SKM-1 treated with dmso at 0.1 percent for 144 hours (cell line): ENCODE results near the gene GTF2B.
"Not testable (repeated sequence)": the region's sequence is repeated elsewhere in the genome, so short reads cannot be mapped to it uniquely, and the experiment has no call there.

Source experiments
- DNase-seq: peaks from one replicate; lab custom pipeline; 2025; ENCODE audit not compliant: unreplicated experiment; lab: John Stamatoyannopoulos, UW

The GTF2B gene

DNA sequence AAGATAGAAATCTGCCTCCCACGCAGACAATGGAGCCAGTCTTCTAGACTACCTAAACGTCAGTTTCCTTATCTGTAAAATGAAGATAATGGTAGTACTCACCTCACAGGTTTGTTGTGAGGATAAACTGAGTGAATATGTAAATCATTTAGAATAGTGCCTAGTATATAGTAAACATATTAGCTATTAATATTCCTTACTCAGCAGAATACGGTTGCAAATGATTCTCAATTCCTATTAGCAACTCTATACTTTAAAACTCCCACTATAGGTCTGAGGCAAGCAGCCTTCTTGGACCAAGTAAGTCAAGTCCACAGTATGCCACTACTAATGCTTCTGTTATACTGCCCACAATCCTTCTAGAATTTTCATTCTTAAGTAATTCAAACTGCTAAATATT is 5.4 kb downstream of the GTF2B start:
- DNase-seq = no peak

DNA sequence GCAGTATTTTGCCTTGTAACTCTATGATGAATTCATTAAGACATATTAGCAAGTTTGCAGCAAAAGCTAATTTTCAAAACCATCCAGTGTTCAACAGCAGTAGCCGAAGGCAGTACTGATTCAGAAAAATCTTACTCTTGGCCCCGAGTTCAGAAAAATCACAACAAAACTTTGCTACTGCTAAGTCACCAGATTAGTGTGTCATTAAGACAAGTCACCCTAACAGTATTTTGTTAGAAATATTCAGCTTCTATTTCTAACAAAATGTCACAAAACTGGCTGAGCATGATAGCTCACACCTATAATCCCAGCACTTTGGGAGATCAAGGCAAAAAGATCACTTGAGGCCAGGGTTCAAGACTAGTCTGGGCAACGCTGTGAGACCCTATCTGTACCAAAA is 8.2 kb downstream of the GTF2B start:
- DNase-seq = no peak

DNA sequence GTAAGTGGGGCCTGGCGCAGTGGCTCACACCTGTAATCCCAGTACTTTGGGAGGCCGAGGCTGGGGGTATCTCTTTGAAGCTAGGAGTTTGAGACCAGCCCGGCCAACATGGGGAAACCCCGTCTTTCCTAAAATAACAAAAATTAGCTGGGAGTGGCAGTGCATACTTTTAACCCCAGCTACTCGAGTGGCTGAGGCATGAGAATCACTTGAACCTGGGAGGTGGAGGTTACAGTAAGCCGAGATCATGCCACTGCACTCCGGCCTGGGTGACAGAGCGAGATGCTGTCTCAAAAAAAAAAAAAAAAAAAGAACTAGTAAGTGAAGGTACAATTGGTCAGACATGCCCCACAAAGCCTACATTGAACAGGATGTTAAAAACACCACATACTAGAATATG is 10.7 kb downstream of the GTF2B start:
- not testable (repeated sequence) for DNase-seq

DNA sequence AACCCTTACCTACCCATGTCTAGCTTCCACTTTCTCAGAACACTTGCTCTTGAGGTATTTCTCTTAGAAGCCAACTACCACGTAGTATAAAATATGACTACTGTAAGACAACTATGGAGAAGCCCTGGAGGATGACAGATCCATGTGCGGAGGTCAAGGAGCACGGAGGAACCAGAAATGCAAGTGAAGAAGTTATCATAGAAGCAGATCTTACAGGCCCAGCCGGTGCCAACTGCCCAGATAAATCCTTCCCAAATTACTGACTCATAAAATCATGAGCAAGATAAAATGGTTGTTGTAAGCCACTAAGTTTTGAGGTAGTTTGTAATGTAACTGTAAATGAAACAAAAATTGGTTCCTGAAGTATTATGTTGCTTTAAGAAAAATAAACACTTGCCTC is 12.6 kb downstream of the GTF2B start:
- no peak for DNase-seq

DNA sequence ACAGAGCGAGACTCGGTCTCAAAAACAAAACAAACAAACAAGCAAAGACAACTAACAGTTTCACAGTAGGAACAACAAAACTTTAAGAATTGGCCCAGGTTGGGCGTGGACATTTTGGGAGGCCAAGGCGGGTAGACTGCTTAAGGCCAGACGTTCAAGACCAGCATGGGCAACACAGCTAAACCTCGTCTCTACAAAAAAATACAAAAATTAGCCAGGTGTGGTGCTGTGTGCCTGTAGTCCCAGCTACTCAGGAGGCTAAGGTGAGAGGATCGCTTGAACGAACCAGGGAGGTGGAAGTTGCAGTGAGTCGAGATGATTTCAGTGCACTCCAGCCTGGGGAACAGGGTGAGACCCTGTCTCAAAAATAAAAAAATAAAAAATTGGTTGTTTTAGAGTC is 13.5 kb downstream of the GTF2B start:
- no peak for DNase-seq

DNA sequence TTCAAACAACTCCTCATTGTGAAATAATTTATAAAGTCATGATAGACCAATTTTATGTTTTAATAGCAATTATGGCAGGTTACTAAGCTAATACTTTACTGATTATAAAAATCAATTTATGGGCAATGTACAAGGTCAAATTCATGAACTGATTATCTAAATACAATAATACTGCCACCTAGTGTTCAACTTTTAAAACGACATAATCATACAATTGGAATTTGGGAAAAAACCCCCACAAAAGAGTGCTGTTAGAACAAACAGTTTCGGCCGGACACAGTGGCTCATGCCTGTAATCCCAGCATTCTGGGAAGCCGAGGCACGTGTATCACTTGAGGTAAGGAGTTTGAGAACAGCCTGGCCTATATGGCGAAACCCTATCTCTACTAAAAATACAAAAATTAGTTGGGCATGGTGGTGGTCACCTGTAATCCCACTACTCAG is 14.0 kb downstream of the GTF2B start:
- DNase-seq = no peak

DNA sequence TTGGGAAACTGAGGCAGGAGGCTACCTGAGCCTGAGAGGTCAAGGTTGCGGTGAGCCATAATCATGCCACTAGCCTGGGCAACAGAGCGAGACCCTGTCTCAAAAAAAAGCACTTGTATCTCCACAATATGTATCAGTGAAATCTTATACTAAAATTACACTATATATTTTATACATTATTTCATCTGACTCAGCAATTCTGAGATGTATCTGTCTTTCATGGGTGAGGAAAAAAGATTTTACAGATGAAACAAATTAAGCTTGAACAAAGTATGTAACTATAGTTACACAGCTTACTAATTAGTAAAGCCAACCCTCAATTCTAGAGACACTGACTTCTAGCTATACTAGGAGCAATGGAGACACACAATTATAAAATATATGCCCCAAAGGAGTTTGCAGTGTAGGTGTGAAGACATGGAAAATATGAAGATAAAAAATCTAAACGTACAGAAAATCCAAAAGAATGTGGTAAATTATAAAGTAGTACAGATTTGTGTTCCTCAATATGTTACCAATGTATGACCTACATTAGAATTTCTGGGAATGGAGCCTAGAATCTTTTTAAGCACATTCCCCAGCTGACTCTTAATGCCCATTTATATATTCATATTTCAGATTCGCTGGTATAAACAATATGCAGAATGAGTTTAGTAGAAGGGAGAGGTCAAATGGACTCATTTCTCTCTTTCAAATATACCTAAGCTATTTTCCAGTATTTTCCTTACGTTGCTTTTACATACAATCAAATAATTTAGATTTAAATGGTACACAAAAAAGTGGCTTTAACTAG is 14.6 kb downstream of the GTF2B start:
- no peak for DNase-seq

DNA sequence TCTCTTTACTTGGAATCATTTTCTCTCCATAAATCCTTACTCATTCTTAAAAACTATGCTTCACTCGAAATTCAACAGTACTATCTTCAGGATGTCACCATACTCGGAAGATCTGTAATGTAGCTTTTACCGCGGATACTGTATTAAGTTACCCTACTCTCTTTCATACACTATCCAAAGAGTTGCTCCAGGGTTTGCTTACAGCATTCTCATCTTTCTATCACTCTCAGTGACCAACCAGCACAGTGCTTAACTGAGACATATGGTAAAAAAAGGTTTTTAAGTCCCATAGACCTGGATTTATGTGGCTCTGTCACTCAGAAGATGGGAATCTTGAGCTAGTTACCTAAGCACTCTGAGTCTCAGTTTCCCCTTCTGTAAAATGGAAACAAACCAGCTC is 15.8 kb downstream of the GTF2B start:
- DNase-seq = no peak

DNA sequence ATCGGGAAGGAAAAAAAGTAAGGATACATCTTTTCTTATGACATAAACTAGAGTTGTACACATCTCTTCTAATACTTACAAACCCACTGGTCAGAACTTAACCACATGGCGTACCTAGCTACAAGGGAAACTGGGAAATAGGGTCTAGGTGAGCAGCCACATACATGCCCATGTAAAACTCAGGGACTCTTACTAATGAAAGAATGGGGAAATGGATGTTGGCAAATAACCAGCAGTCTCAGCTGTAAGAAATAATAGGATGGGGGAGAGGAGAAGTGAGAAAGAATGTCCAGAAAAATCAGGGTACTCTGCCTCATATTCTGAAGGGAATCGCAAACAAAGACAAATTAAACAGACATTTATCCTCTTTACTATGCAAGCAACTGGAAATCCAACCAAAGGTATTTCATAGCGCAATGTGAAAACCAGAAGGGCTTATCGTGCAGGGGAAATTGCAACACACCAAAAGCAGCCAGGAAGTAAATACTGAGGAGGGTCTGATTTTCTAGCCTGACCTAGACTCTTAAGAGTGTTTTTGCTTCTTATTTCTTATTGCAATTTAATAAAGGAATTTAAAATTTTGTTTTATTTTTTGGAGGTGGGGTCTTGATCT is 17.5 kb downstream of the GTF2B start:
- peak; percentile 65 for DNase-seq

DNA sequence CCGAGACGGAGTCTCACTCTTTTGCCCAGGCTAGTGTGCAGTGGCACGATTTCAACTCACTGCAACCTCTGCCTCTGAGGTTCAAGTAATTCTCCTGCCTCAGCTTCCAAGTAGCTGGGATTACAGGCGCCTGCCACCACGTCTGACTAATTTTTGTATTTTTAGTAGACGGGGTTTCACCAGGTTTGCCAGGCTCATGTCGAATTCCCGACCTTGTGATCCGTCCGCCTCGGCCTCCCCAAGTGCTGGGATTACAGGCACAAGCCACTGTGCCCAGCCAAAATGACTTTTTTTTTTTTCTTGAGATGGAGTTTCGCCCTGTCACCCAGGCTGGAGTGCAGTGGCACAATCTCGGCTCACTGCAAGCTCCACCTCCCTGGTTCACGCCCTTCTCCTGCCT is 21.7 kb downstream of the GTF2B start:
- not testable (repeated sequence) for DNase-seq

DNA sequence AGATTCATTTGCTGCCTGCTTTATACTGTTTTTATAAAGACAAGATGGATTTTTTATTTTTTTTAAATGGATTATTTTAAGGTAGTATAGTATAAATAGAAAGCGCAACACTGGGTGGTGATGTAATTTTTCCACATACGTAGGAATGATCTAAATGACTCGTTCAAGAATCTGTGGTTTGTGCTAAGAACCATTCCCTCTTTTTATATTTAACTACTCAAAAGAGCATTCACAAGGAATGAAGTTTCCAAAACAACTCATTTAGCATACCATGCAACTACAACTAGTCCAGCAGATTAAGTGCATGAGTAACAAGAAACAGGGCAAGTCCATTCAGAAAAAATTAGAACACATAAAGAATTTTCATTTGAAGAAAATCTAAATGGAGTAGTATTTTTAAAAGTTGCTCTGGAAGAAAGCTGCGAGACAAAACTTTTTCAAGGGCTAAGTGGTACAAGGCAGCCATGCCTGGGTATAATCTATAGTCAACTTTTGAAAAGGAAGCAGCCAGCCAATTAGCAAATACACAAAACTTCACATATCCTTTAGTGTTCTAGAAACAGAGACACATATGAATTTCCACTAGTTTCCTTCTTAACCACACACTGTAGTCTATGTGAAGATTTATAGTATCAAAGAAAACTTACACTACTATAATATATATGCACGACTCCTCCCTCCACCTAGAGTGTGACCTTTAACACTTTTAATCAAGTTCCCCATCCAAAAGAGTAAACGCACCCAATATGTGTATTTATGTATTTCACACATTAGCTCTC is 23.4 kb downstream of the GTF2B start:
- DNase-seq = no peak

DNA sequence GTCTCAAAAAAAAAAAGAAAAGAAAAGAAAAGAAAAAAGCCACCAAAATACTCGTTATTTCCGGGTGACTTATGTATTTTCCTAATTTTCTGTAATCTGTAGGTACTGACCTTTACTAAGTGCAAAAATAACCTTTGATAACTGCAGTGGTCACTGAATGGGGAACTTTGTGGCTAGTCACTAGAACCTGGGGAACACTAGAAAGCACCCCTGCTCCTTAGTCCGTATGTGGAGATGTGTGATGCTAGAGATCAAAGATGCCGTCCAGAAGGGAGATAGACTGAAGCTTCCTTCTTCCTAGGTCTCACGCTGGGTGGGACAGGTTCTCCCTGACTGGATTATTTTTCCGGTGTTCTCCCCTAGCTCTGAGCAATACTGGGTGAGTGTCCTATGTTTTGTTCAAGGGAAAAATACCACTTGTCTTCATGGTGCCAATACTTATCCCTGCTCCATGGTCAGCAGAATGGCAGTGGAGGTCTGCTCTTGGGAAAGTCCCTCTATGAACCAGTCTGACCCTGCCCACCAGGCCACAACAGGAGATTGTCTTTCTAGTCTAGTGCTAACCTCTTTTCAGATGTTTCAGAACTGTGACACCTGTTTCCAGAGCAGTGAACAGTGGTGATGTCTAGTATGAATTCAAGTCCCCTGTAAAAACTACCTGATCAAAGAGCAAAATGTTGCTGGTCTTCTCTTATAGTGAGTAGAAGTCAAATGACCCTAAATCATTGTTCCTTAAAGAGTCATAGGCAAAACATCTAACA is 39.9 kb downstream of the GTF2B start:
- DNase-seq = no peak

DNA sequence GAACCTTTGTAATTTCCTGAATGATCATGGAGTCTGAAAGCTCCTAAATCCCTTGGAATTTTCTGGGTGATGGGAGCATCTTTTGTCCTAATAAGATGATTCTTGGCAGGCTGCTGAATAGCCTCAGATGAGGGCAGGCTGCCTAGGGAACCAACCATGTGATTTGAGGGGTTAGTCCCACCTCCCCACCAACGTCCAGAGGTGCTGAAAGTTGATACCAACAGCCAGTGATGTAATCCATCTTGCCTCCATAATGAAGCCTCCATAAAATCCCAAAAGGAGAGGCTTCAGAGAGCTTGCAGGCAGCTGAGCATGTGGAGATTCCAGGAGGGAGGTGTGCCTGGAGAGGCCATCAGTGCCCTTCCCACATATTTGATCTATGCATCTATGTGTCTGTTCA is 43.7 kb downstream of the GTF2B start:
- no peak for DNase-seq

DNA sequence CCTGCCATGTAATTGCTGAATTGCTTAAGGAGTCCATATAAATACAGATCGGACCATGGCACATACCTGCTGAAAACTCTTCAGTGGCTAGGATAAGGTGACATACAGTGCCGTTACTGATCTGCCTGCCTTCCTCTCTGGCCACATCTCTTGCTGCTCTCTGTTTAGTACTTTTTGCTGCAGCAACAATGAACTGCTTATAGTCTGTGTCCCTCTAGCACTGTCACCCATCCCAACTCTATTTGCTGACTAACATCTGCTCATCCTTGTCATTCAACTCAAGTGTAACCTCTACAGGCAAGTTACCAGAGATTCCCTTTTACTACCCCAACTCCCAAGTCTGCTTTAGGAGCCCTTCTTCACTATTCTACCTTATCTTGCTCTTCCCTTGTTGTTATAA is 65.6 kb downstream of the GTF2B start:
- DNase-seq = no peak

DNA sequence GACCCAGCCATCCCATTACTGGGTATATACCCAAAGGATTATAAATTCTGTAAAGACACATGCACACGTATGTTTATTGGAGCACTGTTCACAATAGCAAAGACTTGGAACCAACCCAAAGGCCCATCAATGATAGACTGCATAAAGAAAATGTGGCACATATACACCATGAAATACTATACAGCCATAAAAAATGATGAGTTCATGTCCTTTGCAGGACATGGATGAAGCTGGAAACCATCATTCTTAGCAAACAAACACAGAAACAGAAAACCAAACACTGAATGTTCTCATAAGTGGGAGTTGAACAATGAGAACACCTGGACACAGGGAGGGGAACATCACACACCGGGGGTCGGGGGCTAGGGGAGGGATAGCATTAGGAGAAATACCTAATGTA is 71.7 kb downstream of the GTF2B start:
- DNase-seq = not testable (repeated sequence)

DNA sequence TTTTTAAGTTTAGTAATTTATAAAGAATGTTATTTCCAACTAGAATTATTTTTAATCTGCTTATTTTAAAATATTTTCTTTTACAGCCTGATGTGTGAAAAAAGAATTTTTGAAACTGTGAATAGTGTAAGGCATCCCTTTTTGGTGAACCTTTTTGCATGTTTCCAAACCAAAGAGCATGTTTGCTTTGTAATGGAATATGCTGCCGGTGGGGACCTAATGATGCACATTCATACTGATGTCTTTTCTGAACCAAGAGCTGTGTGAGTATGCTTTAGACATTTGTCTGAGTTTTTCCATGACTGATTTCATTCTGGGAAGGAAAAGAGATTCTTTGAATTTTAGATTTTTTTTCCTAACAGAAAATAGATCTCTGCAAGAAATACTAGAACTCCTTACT is 77.9 kb downstream of the GTF2B start:
- no peak for DNase-seq

DNA sequence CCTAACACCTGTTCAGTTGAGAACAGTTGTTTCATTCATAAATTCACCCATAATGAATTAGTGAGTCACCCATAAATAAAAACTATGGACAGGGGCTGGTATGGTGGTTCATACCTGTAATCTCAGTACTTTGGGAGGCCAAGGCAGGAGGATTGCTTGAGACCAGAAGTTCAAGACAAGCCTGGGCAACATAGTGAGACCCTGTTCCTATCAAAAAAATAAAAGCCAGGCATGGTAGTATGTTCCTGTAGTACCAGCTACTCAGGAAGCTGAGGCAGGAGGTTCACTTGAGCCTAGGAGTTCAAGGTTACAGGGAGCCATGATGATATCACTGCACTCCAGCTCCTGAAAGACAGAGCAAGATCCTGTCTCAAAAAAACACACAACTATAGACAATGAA is 79.0 kb downstream of the GTF2B start:
- DNase-seq = no peak

DNA sequence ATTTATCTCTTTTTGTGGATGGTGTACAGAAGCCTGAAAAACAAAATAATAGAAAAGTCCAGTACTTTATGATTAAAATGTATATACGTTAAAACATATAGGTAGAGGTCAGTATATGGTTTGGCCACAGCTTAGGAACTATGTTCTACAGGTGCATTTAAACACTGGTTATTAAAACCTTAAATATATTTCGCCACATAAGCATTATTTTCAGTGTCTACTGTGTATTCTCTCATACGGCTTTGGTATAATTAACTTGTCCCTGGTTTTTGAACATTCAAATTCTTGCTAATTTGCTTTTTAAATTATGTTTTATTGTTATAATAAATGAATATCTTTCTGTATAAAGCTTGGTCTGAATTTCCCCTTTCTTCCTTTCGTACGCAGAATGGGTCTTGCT is 87.9 kb downstream of the GTF2B start:
- DNase-seq = no peak

DNA sequence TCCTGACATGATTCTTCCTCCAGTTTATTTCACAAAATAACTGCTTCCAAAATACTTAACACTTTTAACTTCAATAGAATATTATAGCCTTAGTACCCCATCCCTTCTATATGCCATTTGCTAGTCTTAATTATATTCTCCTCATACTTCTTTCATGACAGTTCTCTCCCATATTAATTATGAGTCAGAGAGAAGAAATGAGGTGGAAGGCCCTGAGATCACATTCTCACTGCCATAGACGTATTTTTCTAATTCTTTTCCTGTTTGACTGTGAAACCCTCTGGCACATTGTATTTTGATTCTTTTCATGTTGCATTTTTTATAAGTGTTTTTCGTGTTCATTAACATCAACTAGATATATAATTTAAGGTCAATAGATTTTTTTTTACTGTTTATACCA is 88.4 kb downstream of the GTF2B start:
- DNase-seq = no peak
